WTC11 (cell line): ENCODE results near the gene LEFTY1. TPM values are rescaled to one million over a fixed set of nuclear protein-coding genes. Genes with fewer than 3 reads are reported as not detected.

Experiments used
- ATAC-seq: fragments of 200-7000 bp; cut with Tn5 transposase; 2 replicates; pipeline ENCODE4 v1.10.0; 2021; ENCODE audit warnings: mild to moderate bottlenecking, moderate library complexity
- CTCF ChIA-PET: fragments of 300-600 bp; sonication (Branson Sonifier 250); formaldehyde crosslinking; loops from one replicate; lab custom pipeline; 2021; ENCODE audit warnings: antibody characterized with exemption; lab: Charles Lee
- POLR2A ChIA-PET: fragments of 350-600 bp; sonication (Branson Sonifier 250); formaldehyde crosslinking; loops from one replicate; lab custom pipeline; 2021; ENCODE audit warnings: antibody characterized with exemption; lab: Charles Lee
- DNase-seq: peaks from one replicate; pipeline ENCODE4 v3.0.0; 2021; ENCODE audit warnings: low spot score
- H3K27ac Mint-ChIP-seq: 2 replicates; pipeline ENCODE4 v1.8.0; 2021; ENCODE audit warnings: mixed read lengths
- H3K27me3 Mint-ChIP-seq: 2 replicates; pipeline ENCODE4 v1.8.0; 2021; ENCODE audit warnings: low read depth, mild to moderate bottlenecking, moderate library complexity, mixed read lengths
- H3K36me3 Mint-ChIP-seq: 2 replicates; pipeline ENCODE4 v1.8.0; 2021; ENCODE audit warnings: mixed read lengths
- H3K4me1 Mint-ChIP-seq: 2 replicates; pipeline ENCODE4 v1.8.0; 2022; ENCODE audit warnings: mixed read lengths
- H3K4me3 Mint-ChIP-seq: 2 replicates; pipeline ENCODE4 v1.8.0; 2021; ENCODE audit warnings: mild to moderate bottlenecking, moderate library complexity, mixed read lengths
- H3K9me3 Mint-ChIP-seq: 2 replicates; pipeline ENCODE4 v1.8.0; 2021; ENCODE audit warnings: mixed read lengths
- AR ChIP-seq: fragments of 250-450 bp; sonication (Bioruptor Pico); IDR thresholded peaks from 2 replicates; pipeline ENCODE4 v1.9.0; 2021; ENCODE audit warnings: mild to moderate bottlenecking
- CDX4 ChIP-seq: fragments of 250-450 bp; sonication (Bioruptor Pico); IDR thresholded peaks from 2 replicates; pipeline ENCODE4 v1.9.0; 2021; ENCODE audit warnings: moderate library complexity, mild to moderate bottlenecking, inconsistent platforms, borderline replicate concordance
- CREB1 ChIP-seq: sonication (generic); formaldehyde crosslinking; IDR thresholded peaks from 2 replicates; pipeline ENCODE4 v1.8.0; 2023; ENCODE audit warnings: mild to moderate bottlenecking, missing genetic modification reagents
- ELF4 ChIP-seq: sonication (generic); formaldehyde crosslinking; IDR thresholded peaks from 2 replicates; pipeline ENCODE4 v1.8.1; 2022; ENCODE audit warnings: low read depth, mild to moderate bottlenecking, moderate library complexity, missing genetic modification reagents
- FOXJ3 ChIP-seq: sonication (generic); formaldehyde crosslinking; IDR thresholded peaks from 2 replicates; pipeline ENCODE4 v1.9.0; 2021; ENCODE audit warnings: missing genetic modification reagents, mild to moderate bottlenecking, borderline replicate concordance
- FOXP1 ChIP-seq: sonication (generic); formaldehyde crosslinking; IDR thresholded peaks from 2 replicates; pipeline ENCODE4 v1.8.0; 2022; ENCODE audit warnings: missing genetic modification reagents, mild to moderate bottlenecking, moderate library complexity, borderline replicate concordance
- FOXP4 ChIP-seq: sonication (generic); formaldehyde crosslinking; IDR thresholded peaks from 2 replicates; pipeline ENCODE4 v1.8.0; 2022; ENCODE audit warnings: mild to moderate bottlenecking, missing genetic modification reagents
- GRHL2 ChIP-seq: fragments of 250-450 bp; sonication (Bioruptor Pico); IDR thresholded peaks from 2 replicates; pipeline ENCODE4 v1.8.0; 2022; ENCODE audit warnings: mild to moderate bottlenecking, moderate library complexity; ENCODE audit not compliant: insufficient replicate concordance, severe bottlenecking
- JAZF1 ChIP-seq: fragments of 250-450 bp; sonication (Bioruptor Pico); IDR thresholded peaks from 2 replicates; pipeline ENCODE4 v1.9.0; 2021; ENCODE audit warnings: moderate library complexity, mild to moderate bottlenecking, inconsistent platforms
- MYBL2 ChIP-seq: sonication (generic); formaldehyde crosslinking; IDR thresholded peaks from 2 replicates; pipeline ENCODE4 v1.8.1; 2023; ENCODE audit warnings: mild to moderate bottlenecking, moderate library complexity, missing genetic modification reagents
- NFATC4 ChIP-seq: fragments of 250-450 bp; sonication (Bioruptor Pico); IDR thresholded peaks from 2 replicates; pipeline ENCODE4 v1.9.0; 2021; ENCODE audit warnings: mild to moderate bottlenecking
- NR1H2 ChIP-seq: sonication (generic); formaldehyde crosslinking; IDR thresholded peaks from 2 replicates; pipeline ENCODE4 v1.9.0; 2021; ENCODE audit warnings: mild to moderate bottlenecking, moderate library complexity, missing genetic modification reagents
- TCF7 ChIP-seq: sonication (generic); formaldehyde crosslinking; IDR thresholded peaks from 2 replicates; pipeline ENCODE4 v1.8.0; 2022; ENCODE audit warnings: mild to moderate bottlenecking, low read depth, missing genetic modification reagents, moderate library complexity
- TEAD4 ChIP-seq: sonication (generic); formaldehyde crosslinking; IDR thresholded peaks from 2 replicates; pipeline ENCODE4 v1.8.0; 2022; ENCODE audit warnings: mild to moderate bottlenecking, missing genetic modification reagents
- TP53 ChIP-seq: sonication (generic); formaldehyde crosslinking; IDR thresholded peaks from 2 replicates; pipeline ENCODE4 v1.8.1; 2023; ENCODE audit warnings: mild to moderate bottlenecking, missing genetic modification reagents
- total RNA-seq: library from RNA; stranded (reverse); gene quantifications from 3 replicates; pipeline ENCODE4 v1.2.3, GENCODE V29; 2021
- TF ChIP-seq, protein P1 (sequence below): sonication (generic); formaldehyde crosslinking; conservative IDR thresholded peaks from 2 replicates; pipeline ENCODE4 v1.8.1; 2022; ENCODE audit warnings: mild to moderate bottlenecking, missing genetic modification reagents
- TF ChIP-seq, protein P2 (sequence below): sonication (generic); formaldehyde crosslinking; IDR thresholded peaks from 2 replicates; pipeline ENCODE4 v1.8.0; 2022; ENCODE audit warnings: mild to moderate bottlenecking, missing genetic modification reagents
- TF ChIP-seq, protein P3 (sequence below): sonication (generic); formaldehyde crosslinking; IDR thresholded peaks from 2 replicates; pipeline ENCODE4 v1.8.0; 2023; ENCODE audit warnings: mild to moderate bottlenecking, missing genetic modification reagents
- TF ChIP-seq, protein P4 (sequence below): fragments of 250-450 bp; sonication (Bioruptor Pico); IDR thresholded peaks from 2 replicates; pipeline ENCODE4 v2.1.2; 2022; ENCODE audit warnings: mild to moderate bottlenecking, moderate library complexity

LEFTY1 gene
- total RNA-seq, 1 experiment from 2014 or later, result 52.9 TPM

DNA sequence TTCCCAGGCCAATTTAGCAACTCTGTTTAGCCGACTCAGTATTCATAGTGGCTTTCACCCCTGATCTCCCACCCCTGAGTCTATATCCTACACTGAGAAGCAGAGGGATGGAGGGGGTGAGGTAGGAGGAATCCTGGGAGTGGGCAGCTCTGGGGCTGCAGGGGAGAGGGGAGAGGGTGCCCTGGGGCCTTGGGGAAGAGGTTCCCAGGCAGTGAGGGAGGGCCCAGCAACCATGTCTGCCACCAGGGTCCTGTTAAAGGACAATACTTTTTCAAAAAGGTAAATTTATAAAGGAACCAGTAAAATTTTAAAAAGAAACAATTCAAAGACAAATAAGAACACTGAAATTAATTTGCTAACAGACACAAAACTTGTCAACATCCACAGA, 48.7 kb downstream of the LEFTY1 start:
- Mint-ChIP-seq H3K4me3 (no peak overlapping the region), H3K27ac (no peak overlapping the region), H3K27me3 (no peaks in the 10 kb centered on the region), H3K9me3 (no peaks in the 10 kb centered on the region), H3K4me1 (peaks cover 4% of the 10 kb centered on the region; the same call in 1 of the 2 replicates), H3K36me3 (peaks cover 28% of the 10 kb centered on the region)
- ATAC-seq, result no peak
- ChIA-PET POLR2A (no interaction called here), CTCF (no interaction called here)
- no peak for DNase-seq
- no peak for TF ChIP-seq GRHL2 (CRISPR knock-in tag)
- TF ChIP-seq, protein P1, sequence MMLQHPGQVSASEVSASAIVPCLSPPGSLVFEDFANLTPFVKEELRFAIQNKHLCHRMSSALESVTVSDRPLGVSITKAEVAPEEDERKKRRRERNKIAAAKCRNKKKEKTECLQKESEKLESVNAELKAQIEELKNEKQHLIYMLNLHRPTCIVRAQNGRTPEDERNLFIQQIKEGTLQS, result no peak
- no peak for TF ChIP-seq FOXJ3 (CRISPR knock-in tag)
- TF ChIP-seq TP53 (CRISPR knock-in tag), result no peak
- no peak for TF ChIP-seq TCF7
- TF ChIP-seq ELF4 (CRISPR knock-in tag), result no peak
- TF ChIP-seq FOXP4 (CRISPR knock-in tag), result no peak
- TF ChIP-seq AR (CRISPR knock-in tag), result no peak
- TF ChIP-seq, protein P2, sequence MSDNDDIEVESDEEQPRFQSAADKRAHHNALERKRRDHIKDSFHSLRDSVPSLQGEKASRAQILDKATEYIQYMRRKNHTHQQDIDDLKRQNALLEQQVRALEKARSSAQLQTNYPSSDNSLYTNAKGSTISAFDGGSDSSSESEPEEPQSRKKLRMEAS (CRISPR knock-in tag), result no peak
- no peak for TF ChIP-seq FOXP1 (CRISPR knock-in tag)
- TF ChIP-seq NFATC4 (CRISPR knock-in tag), result no peak
- TF ChIP-seq MYBL2 (CRISPR knock-in tag), result no peak
- TF ChIP-seq, protein P3, sequence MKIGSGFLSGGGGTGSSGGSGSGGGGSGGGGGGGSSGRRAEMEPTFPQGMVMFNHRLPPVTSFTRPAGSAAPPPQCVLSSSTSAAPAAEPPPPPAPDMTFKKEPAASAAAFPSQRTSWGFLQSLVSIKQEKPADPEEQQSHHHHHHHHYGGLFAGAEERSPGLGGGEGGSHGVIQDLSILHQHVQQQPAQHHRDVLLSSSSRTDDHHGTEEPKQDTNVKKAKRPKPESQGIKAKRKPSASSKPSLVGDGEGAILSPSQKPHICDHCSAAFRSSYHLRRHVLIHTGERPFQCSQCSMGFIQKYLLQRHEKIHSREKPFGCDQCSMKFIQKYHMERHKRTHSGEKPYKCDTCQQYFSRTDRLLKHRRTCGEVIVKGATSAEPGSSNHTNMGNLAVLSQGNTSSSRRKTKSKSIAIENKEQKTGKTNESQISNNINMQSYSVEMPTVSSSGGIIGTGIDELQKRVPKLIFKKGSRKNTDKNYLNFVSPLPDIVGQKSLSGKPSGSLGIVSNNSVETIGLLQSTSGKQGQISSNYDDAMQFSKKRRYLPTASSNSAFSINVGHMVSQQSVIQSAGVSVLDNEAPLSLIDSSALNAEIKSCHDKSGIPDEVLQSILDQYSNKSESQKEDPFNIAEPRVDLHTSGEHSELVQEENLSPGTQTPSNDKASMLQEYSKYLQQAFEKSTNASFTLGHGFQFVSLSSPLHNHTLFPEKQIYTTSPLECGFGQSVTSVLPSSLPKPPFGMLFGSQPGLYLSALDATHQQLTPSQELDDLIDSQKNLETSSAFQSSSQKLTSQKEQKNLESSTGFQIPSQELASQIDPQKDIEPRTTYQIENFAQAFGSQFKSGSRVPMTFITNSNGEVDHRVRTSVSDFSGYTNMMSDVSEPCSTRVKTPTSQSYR (CRISPR knock-in tag), result no peak
- TF ChIP-seq, protein P4, sequence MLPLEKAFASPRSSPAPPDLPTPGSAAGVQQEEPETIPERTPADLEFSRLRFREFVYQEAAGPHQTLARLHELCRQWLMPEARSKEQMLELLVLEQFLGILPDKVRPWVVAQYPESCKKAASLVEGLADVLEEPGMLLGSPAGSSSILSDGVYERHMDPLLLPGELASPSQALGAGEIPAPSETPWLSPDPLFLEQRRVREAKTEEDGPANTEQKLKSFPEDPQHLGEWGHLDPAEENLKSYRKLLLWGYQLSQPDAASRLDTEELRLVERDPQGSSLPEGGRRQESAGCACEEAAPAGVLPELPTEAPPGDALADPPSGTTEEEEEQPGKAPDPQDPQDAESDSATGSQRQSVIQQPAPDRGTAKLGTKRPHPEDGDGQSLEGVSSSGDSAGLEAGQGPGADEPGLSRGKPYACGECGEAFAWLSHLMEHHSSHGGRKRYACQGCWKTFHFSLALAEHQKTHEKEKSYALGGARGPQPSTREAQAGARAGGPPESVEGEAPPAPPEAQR (CRISPR knock-in tag), result no peak

DNA sequence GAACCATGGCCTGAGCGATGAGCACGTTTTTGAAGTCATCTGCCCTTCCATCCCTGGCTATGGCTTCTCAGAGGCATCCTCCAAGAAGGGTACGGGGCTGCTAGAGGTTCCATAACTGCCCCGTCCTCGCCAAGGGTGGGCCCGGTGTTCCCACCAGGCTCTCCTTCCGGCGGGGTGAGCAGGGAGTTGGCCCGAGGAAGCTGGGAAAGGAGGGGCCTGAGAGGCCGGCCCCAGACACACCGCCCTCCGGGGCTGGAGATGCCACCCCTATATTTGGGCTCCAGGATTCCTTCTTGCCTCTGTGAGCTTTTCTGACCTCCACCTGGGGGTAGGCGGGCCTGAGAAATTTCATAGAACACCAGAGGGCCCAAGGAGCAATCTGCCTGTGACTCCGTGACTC, 50.2 kb downstream of the LEFTY1 start:
- peaks cover 32% of the 10 kb centered on the region for H3K36me3 Mint-ChIP-seq
- H3K4me3 Mint-ChIP-seq, result no peak overlapping the region
- H3K27ac Mint-ChIP-seq, result no peak overlapping the region
- DNase-seq (no peak), ATAC-seq (no peak)
- no peaks in the 10 kb centered on the region for H3K9me3 Mint-ChIP-seq
- CTCF ChIA-PET, result interaction anchor here (1.0 to 1.2 kb wide), 2 partner anchors 61 to 98 kb away, joined by 3 read pairs; partner anchors contain the start of gene SRP9
- H3K4me1 Mint-ChIP-seq, result 0 out of 2 replicates have a peak, but pooled peaks cover 4% of the 10 kb centered on the region
- POLR2A ChIA-PET, result no interaction called here
- no peaks in the 10 kb centered on the region for H3K27me3 Mint-ChIP-seq
- TF ChIP-seq NR1H2 (no peak), MYBL2 (CRISPR knock-in tag) (no peak), FOXP4 (CRISPR knock-in tag) (no peak), CDX4 (no peak), TEAD4 (CRISPR knock-in tag) (no peak), JAZF1 (CRISPR knock-in tag) (no peak), CREB1 (no peak)
- TF ChIP-seq, protein P3 (CRISPR knock-in tag), result no peak
